ENCODE results near the gene MCAM.

Gene MCAM

DNA sequence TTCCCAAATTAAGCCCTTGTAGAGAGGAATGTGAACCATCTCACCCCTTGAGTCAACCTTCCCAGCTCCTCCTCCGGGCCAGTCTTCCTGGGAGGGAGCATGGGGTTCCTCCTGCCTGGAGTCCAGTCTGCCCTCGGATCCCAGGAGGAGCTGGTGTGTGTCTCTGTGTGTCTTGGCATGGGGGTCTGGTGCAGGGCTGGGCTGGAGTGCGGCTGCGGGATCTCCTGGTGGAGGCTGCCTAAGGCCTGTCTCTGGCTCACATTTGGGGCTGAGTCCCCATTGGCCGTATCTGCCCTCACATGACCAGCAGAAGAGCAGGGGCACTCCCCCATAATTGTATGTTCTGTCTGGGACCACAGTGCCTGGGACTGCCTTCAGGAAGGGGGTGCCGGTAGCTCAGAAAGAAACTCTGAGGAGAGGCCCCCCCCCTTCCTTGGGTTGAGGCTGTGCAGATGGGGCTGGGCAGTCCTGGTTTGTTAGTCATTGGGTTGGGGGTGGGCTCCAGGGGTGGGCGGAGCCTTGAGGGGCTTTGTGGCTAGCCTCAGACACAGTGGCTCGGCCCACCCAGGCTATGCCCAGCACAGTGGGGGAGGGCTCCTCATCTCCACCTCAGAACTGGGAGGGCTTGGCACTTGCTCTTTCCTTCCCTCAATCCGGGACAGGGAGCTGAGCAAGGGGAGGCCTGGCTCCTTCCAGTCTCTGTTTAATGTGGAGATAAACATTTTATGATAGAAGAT, 20.8 kb upstream of the MCAM start:
- Histone ChIP-seq H3K27ac (ENCODE audit: low read length) (no peak overlapping the region), H4K20me1 (ENCODE audit: insufficient read depth, low read length) (peaks cover 9% of the 10 kb centered on the region; the same call in 1 of the 2 replicates), H3K4me3 (ENCODE audit: low read depth in 1 of 2, low read length in 2 of 2) (0 out of 4 replicates have a peak overlapping the region, but pooled peaks of 1 of the 2 experiments have one; percentile 5), H3K79me2 (ENCODE audit: insufficient read depth, low read length) (peaks cover 32% of the 10 kb centered on the region), H3K9ac (ENCODE audit: low read depth, low read length) (no peak overlapping the region), H3K27me3 (ENCODE audit: insufficient read depth, low read length, poor library complexity) (no peaks in the 10 kb centered on the region), H2AFZ (ENCODE audit: low read depth, low read length) (no peak overlapping the region), H3K4me2 (ENCODE audit: insufficient read depth, low read length) (peak overlapping the region; percentile 26), H3K36me3 (ENCODE audit: insufficient read depth, low read length) (peaks cover 29% of the 10 kb centered on the region), H3K4me1 (ENCODE audit: insufficient read depth, low read length) (peaks cover 41% of the 10 kb centered on the region), H3K9me3 (ENCODE audit: insufficient read depth, low read length, severe bottlenecking) (no peaks in the 10 kb centered on the region)
- ATAC-seq (ENCODE audit: insufficient read depth, low read depth): peak; percentile 5; the same call in 1 of the 3 replicates
- DNase-seq: peak; percentile 36
- TF ChIP-seq EZH2 (IDR thresholded peaks at IDR 0.05; ENCODE audit: borderline replicate concordance, low read depth, low read length, severe bottlenecking): no peak
- TF ChIP-seq, protein P1, sequence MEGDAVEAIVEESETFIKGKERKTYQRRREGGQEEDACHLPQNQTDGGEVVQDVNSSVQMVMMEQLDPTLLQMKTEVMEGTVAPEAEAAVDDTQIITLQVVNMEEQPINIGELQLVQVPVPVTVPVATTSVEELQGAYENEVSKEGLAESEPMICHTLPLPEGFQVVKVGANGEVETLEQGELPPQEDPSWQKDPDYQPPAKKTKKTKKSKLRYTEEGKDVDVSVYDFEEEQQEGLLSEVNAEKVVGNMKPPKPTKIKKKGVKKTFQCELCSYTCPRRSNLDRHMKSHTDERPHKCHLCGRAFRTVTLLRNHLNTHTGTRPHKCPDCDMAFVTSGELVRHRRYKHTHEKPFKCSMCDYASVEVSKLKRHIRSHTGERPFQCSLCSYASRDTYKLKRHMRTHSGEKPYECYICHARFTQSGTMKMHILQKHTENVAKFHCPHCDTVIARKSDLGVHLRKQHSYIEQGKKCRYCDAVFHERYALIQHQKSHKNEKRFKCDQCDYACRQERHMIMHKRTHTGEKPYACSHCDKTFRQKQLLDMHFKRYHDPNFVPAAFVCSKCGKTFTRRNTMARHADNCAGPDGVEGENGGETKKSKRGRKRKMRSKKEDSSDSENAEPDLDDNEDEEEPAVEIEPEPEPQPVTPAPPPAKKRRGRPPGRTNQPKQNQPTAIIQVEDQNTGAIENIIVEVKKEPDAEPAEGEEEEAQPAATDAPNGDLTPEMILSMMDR (IDR thresholded peaks at IDR 0.05; ENCODE audit: borderline replicate concordance, extremely low read depth, low read length, poor library complexity, severe bottlenecking): no peak

DNA sequence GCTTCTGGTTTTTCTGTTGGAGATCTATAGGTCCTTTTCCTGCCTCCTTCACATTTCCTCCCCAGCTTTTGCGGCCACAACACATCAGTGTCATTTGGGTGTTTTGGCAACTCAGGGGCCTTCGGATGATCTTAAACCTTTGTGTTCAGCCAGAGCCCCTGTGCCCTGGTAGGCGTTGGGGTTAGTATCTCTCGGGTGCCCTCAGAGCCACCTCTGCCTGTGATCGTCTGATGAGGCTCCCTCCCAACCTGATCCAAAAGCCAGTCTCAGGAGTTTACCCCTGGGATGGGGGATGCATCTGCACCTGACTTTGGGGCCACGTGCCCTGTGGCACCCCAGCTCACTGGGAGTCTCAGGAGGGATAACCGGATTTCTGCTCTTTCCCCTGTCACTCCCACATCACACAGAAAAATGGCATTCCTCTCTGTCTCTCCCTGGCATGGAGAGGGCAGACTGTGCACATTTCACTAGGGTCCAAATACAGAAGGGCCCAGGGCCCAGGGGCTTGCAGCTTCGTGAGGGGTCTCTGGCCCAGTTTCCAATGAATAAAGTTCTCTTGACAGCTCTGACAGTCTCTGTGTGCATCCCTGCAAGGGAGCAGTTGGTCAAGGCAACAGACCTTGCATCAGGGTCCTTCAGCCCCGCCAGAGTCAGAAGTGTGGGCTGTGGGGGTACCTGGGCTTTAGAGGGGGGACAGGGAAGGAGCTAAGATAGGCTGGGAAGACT, 20.0 kb upstream of the MCAM start:
- Histone ChIP-seq H2AFZ (ENCODE audit: low read depth, low read length) (no peak overlapping the region), H3K27ac (ENCODE audit: low read length) (no peak overlapping the region), H3K27me3 (ENCODE audit: insufficient read depth, low read length, poor library complexity) (no peaks in the 10 kb centered on the region), H3K79me2 (ENCODE audit: insufficient read depth, low read length) (peaks cover 32% of the 10 kb centered on the region), H4K20me1 (ENCODE audit: insufficient read depth, low read length) (peaks cover 9% of the 10 kb centered on the region; the same call in 1 of the 2 replicates), H3K4me3 (ENCODE audit: low read depth in 1 of 2, low read length in 2 of 2) (no peak overlapping the region), H3K9ac (ENCODE audit: low read depth, low read length) (no peak overlapping the region), H3K4me1 (ENCODE audit: insufficient read depth, low read length) (peaks cover 41% of the 10 kb centered on the region), H3K36me3 (ENCODE audit: insufficient read depth, low read length) (peaks cover 29% of the 10 kb centered on the region), H3K4me2 (ENCODE audit: insufficient read depth, low read length) (peak overlapping the region; percentile 96; the same call in 1 of the 2 replicates), H3K9me3 (ENCODE audit: insufficient read depth, low read length, severe bottlenecking) (no peaks in the 10 kb centered on the region)
- ATAC-seq (ENCODE audit: insufficient read depth, low read depth) (no peak), DNase-seq (no peak)
- TF ChIP-seq, protein P1 (IDR thresholded peaks at IDR 0.05; ENCODE audit: borderline replicate concordance, extremely low read depth, low read length, poor library complexity, severe bottlenecking): no peak
- no peak for TF ChIP-seq EZH2 (IDR thresholded peaks at IDR 0.05; ENCODE audit: borderline replicate concordance, low read depth, low read length, severe bottlenecking)

DNA sequence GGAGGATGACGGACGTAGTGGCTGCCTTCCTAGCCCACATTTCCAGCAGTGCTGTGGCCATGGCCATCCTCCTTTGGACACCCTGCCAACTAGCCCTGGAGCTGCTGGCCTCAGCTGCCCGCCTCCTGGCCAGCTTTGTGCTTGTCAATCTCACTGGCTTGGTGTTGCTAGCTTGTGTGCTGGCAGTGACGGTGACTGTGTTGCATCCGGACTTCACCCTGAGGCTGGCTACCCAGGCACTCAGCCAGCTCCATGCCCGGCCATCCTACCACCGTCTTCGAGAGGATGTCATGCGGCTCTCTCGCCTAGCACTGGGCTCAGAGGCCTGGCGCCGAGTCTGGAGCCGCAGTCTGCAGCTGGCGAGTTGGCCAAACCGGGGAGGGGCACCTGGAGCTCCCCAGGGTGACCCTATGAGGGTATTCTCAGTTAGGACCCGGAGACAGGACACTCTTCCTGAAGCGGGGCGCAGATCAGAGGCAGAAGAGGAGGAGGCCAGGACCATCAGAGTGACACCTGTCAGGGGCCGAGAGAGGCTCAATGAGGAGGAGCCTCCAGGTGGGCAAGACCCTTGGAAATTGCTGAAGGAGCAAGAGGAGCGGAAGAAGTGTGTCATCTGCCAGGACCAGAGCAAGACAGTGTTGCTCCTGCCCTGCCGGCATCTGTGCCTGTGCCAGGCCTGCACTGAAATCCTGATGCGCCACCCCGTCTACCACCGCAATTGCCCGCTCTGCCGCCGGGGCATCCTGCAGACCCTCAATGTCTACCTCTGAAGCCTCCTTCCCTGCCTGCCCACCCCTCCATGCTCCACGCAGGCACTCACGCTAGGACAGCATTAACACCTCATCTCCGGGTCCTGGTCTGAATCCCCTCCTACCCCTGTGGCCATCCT, 19.0 kb upstream of the MCAM start:
- H2AFZ ChIP-seq (ENCODE audit: low read depth, low read length): no peak overlapping the region
- peaks cover 29% of the 10 kb centered on the region for H3K36me3 ChIP-seq (ENCODE audit: insufficient read depth, low read length)
- peak overlapping the region; percentile 80; the same call in 1 of the 2 replicates for H3K27ac ChIP-seq (ENCODE audit: low read length)
- H3K4me2 ChIP-seq (ENCODE audit: insufficient read depth, low read length): peak overlapping the region; percentile 96
- TF ChIP-seq, protein P1 (IDR thresholded peaks at IDR 0.05; ENCODE audit: borderline replicate concordance, extremely low read depth, low read length, poor library complexity, severe bottlenecking): no peak
- no peak for TF ChIP-seq EZH2 (IDR thresholded peaks at IDR 0.05; ENCODE audit: borderline replicate concordance, low read depth, low read length, severe bottlenecking)
- H3K4me3 ChIP-seq (ENCODE audit: low read depth in 1 of 2, low read length in 2 of 2): peak overlapping the region in 1 of 2 experiments; percentile 80; a peak in 3 of 4 replicates
- DNase-seq (no peak), ATAC-seq (ENCODE audit: insufficient read depth, low read depth) (no peak)
- H3K27me3 ChIP-seq (ENCODE audit: insufficient read depth, low read length, poor library complexity): no peaks in the 10 kb centered on the region
- peaks cover 41% of the 10 kb centered on the region for H3K4me1 ChIP-seq (ENCODE audit: insufficient read depth, low read length)
- H3K9ac ChIP-seq (ENCODE audit: low read depth, low read length): peak overlapping the region; percentile 81; the same call in 1 of the 2 replicates
- H3K9me3 ChIP-seq (ENCODE audit: insufficient read depth, low read length, severe bottlenecking): no peaks in the 10 kb centered on the region
- peaks cover 9% of the 10 kb centered on the region; the same call in 1 of the 2 replicates for H4K20me1 ChIP-seq (ENCODE audit: insufficient read depth, low read length)
- H3K79me2 ChIP-seq (ENCODE audit: insufficient read depth, low read length): peaks cover 32% of the 10 kb centered on the region
